SK-N-SH (cell line): ENCODE results near the gene GAL3ST3. TPM values are rescaled to one million over a fixed set of nuclear protein-coding genes. Genes with fewer than 3 reads are reported as not detected.

Source experiments
- CTCF ChIA-PET: fragments of 300-600, 350-600 bp; formaldehyde crosslinking; extraction: SDS; loops from one replicate; lab custom pipeline; 2021; lab: Yijun Ruan, JAX
- POLR2A ChIA-PET: fragments of 350-600 bp; sonication (Branson Sonifier 250); formaldehyde crosslinking; extraction: SDS; loops from one replicate; lab custom pipeline; 2020; ENCODE audit warnings: antibody characterized with exemption, inconsistent platforms; lab: Yijun Ruan, JAX
- DNase-seq: peaks from one replicate; pipeline ENCODE4 v3.0.0; 2012
- H2AFZ ChIP-seq: fragments of 200-600 bp; sonication (generic); 2 replicates; pipeline ENCODE4 v1.8.1; 2016; ENCODE audit warnings: antibody characterized with exemption, mild to moderate bottlenecking, low read depth
- H3F3A ChIP-seq: fragments of 200-600 bp; sonication (generic); replicated peaks from 2 replicates; pipeline ENCODE3; 2016; ENCODE audit warnings: antibody characterized with exemption, mild to moderate bottlenecking; ENCODE audit not compliant: insufficient read depth
- H3K27ac ChIP-seq, 2 experiments: fragments of 200-500 bp in 1 of 2; fragments of 200-600 bp in 1 of 2; sonication (Bioruptor generic) in 1 of 2; sonication (generic), shearing (Covaris generic) in 1 of 2; 2 replicates each; pipeline versions ENCODE4 v1.5.1 to v1.6.1; 2014 to 2016; ENCODE audit warnings: low read depth in 2 of 2, inconsistent platforms in 1 of 2, low read length in 1 of 2, mild to moderate bottlenecking in 1 of 2, mixed read lengths in 1 of 2
- H3K27me3 ChIP-seq: fragments of 200-600 bp; sonication (generic), shearing (Covaris generic); 2 replicates; pipeline ENCODE4 v1.6.1; 2016; ENCODE audit warnings: mixed run types; ENCODE audit not compliant: insufficient read depth
- H3K36me3 ChIP-seq, 2 experiments: fragments of 200-500 bp in 1 of 2; fragments of 200-600 bp in 1 of 2; sonication (Bioruptor generic) in 1 of 2; sonication (generic) in 1 of 2; replicated peaks in 1 of 2; 2 replicates each; pipeline versions ENCODE3 to v1.5.1; 2014 to 2016; ENCODE audit warnings: low read length in 1 of 2, mild to moderate bottlenecking in 1 of 2; ENCODE audit not compliant: insufficient read depth in 2 of 2, control insufficient read depth in 1 of 2
- H3K4me1 ChIP-seq, 2 experiments: fragments of 200-500 bp in 1 of 2; fragments of 200-600 bp in 1 of 2; sonication (Bioruptor generic) in 1 of 2; sonication (generic), shearing (Covaris generic) in 1 of 2; 2 replicates each; pipeline versions ENCODE4 v1.5.1 to v1.6.1; 2014 to 2016; ENCODE audit warnings: low read depth in 1 of 2, low read length in 1 of 2, mixed run types in 1 of 2; ENCODE audit not compliant: insufficient read depth in 2 of 2, control insufficient read depth in 1 of 2
- H3K4me2 ChIP-seq: fragments of 200-600 bp; sonication (generic), shearing (Covaris generic); 2 replicates; pipeline ENCODE4 v1.6.1; 2017; ENCODE audit warnings: mixed run types
- H3K4me3 ChIP-seq, 2 experiments: fragments of 200-500 bp in 1 of 2; fragments of 200-600 bp in 1 of 2; sonication (Bioruptor generic) in 1 of 2; sonication (generic), shearing (Covaris generic) in 1 of 2; 2 replicates each; pipeline versions ENCODE4 v1.5.1 to v1.8.1; 2014 to 2016; ENCODE audit warnings: low read depth in 2 of 2, inconsistent platforms in 1 of 2, low read length in 1 of 2, mild to moderate bottlenecking in 1 of 2, mixed read lengths in 1 of 2, moderate library complexity in 1 of 2
- H3K79me2 ChIP-seq: fragments of 200-600 bp; sonication (generic); 2 replicates; pipeline ENCODE4 v1.8.1; 2017; ENCODE audit warnings: mild to moderate bottlenecking; ENCODE audit not compliant: insufficient read depth
- H3K9ac ChIP-seq: fragments of 200-600 bp; sonication (generic); 2 replicates; pipeline ENCODE4 v1.6.1; 2017; ENCODE audit warnings: mixed run types
- H3K9me2 ChIP-seq: fragments of 200-600 bp; sonication (generic); 2 replicates; pipeline ENCODE4 v1.6.1; 2017; ENCODE audit warnings: mixed run types
- H3K9me3 ChIP-seq: fragments of 200-600 bp; sonication (generic); 2 replicates; pipeline ENCODE4 v1.6.1; 2017; ENCODE audit warnings: mixed run types, mild to moderate bottlenecking, moderate library complexity
- H4K20me1 ChIP-seq: fragments of 200-600 bp; sonication (generic); 2 replicates; pipeline ENCODE4 v1.6.1; 2017; ENCODE audit warnings: mild to moderate bottlenecking, mixed run types; ENCODE audit not compliant: insufficient read depth
- EP300 ChIP-seq, 2 experiments: IDR thresholded peaks; 2 replicates each; pipeline versions ENCODE4 v1.4.0 to v1.6.1; 2012; ENCODE audit warnings: borderline replicate concordance in 1 of 2, low read depth in 1 of 2, low read length in 1 of 2
- EZH2phosphoT487 ChIP-seq: fragments of 200-600 bp; sonication (generic); IDR thresholded peaks from 2 replicates; pipeline ENCODE4 v1.6.1; 2017; ENCODE audit warnings: low read depth, mixed run types, mild to moderate bottlenecking, antibody characterized with exemption, moderate library complexity, borderline replicate concordance
- FOXJ3 ChIP-seq: sonication (generic); formaldehyde crosslinking; IDR thresholded peaks from 2 replicates; pipeline ENCODE4 v1.5.1; 2020; ENCODE audit warnings: mild to moderate bottlenecking, missing genetic modification reagents
- GABPA ChIP-seq: IDR thresholded peaks from 2 replicates; pipeline ENCODE4 v1.4.0; 2012; ENCODE audit warnings: low read depth, mild to moderate bottlenecking
- GATA2 ChIP-seq: sonication (generic); formaldehyde crosslinking; IDR thresholded peaks from 2 replicates; pipeline ENCODE4 v1.5.0; 2020; ENCODE audit warnings: mild to moderate bottlenecking, missing genetic modification reagents
- JUND ChIP-seq: IDR thresholded peaks from 2 replicates; pipeline ENCODE4 v1.4.0; 2012
- MXI1 ChIP-seq: IDR thresholded peaks from 2 replicates; pipeline ENCODE4 v1.6.1; 2012; ENCODE audit warnings: mild to moderate bottlenecking, low read depth, low read length, improper control_type of control experiment
- NRF1 ChIP-seq: IDR thresholded peaks from 2 replicates; pipeline ENCODE4 v1.6.1; 2012; ENCODE audit warnings: low read depth, mild to moderate bottlenecking, low read length
- POLR2AphosphoS5 ChIP-seq: IDR thresholded peaks from 2 replicates; pipeline ENCODE4 v1.6.1; 2012; ENCODE audit warnings: low read depth, low read length
- TEAD4 ChIP-seq: IDR thresholded peaks from 2 replicates; pipeline ENCODE4 v1.4.0; 2012; ENCODE audit warnings: mild to moderate bottlenecking, borderline replicate concordance; ENCODE audit not compliant: insufficient read depth
- USF1 ChIP-seq: IDR thresholded peaks from 2 replicates; pipeline ENCODE4 v1.4.0; 2012; ENCODE audit warnings: low read depth, borderline replicate concordance
- YY1 ChIP-seq: IDR thresholded peaks from 2 replicates; pipeline ENCODE4 v1.4.0; 2012; ENCODE audit warnings: low read depth, mild to moderate bottlenecking
- WGBS: methylation state at CpG from one replicate; pipeline ENCODE4 v1.1.6; 2017; ENCODE audit warnings: low lambda C conversion rate; 5-methylcytosine and 5-hydroxymethylcytosine counted together
- polyA plus RNA-seq, 3 experiments: library from polyadenylated mRNA; depleted of rRNA; stranded (reverse); fragments of >200 nt; gene quantifications; 2 replicates each; pipeline ENCODE4 v1.2.3, GENCODE V29; 2012
- TF ChIP-seq, protein P1 (sequence below): IDR thresholded peaks from 2 replicates; pipeline ENCODE4 v1.6.1; 2012; ENCODE audit warnings: mild to moderate bottlenecking, low read depth, low read length, moderate library complexity

The GAL3ST3 gene
- polyA plus RNA-seq, 1 of the 3 experiments (the other 2 are of a cell fraction), result 3.2 TPM

GRCh38 chr11:66006134-66006890 is 42.6 kb downstream of the GAL3ST3 start:
- Histone ChIP-seq H3K4me2 (no peak overlapping the region), H3K9me3 (no peaks in the 10 kb centered on the region), H3K27me3 (no peaks in the 10 kb centered on the region), H2AFZ (no peak overlapping the region), H3K9me2 (no peaks in the 10 kb centered on the region), H3K4me3 (no peak overlapping the region), H3K4me1 (peaks cover 1 to 6% of the 10 kb centered on the region in 2 experiments; a peak in 2 of 4 replicates), H3K36me3 (peaks cover 18% of the 10 kb centered on the region in 2 experiments), H3K9ac (no peak overlapping the region), H3F3A (peaks cover 47% of the 10 kb centered on the region), H3K79me2 (peaks cover 35% of the 10 kb centered on the region), H3K27ac (no peak overlapping the region), H4K20me1 (no peaks in the 10 kb centered on the region)
- DNase-seq, result no peak
- 91% methylated on average over 10 of the region's 13 CpGs for WGBS
- TF ChIP-seq GABPA (no peak), YY1 (no peak), EP300 (IDR thresholded peaks at IDR 0.05; ENCODE audit: borderline replicate concordance in 1 of 2, low read depth in 1 of 2, low read length in 1 of 2) (no peak), MXI1 (no peak), USF1 (no peak), NRF1 (no peak), GATA2 (no peak), FOXJ3 (CRISPR knock-in tag) (no peak), TEAD4 (no peak), JUND (no peak), POLR2AphosphoS5 (no peak; the same call in none of the 2 replicates), EZH2phosphoT487 (no peak)
- ChIA-PET CTCF (interaction anchor here (1.9 kb wide), 1 partner anchor 16 kb away, joined by 8 read pairs; no protein-coding TSS in a partner anchor), POLR2A (no interaction called here)

DNA sequence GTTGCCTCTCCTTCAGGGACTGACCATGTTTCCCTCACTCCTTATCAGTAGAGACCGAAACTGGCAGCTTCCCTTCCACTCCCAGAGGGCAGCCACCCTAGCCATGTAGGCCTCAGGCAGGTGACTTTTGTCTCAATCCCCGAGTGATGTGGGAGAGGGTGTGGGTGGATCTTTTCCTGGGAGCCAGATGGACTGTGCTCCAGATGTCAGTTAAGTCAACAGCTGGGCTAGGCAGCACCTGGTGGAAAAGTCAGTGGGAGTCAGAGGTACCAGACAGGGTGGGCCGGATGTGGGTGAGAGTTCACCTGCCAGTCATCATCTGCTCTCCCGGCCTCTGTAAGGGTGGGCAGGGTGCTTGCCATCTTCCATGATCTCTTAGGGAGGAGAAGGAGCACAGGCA is 44.8 kb downstream of the GAL3ST3 start:
- Histone ChIP-seq H3K27me3 (no peaks in the 10 kb centered on the region), H3K9me3 (no peaks in the 10 kb centered on the region), H3K4me2 (no peak overlapping the region), H3K36me3 (peaks cover 27 to 30% of the 10 kb centered on the region in 2 experiments), H3F3A (peaks cover 49% of the 10 kb centered on the region)
- CTCF ChIA-PET, result interaction anchor here (1.0 to 1.6 kb wide), 3 partner anchors 18 to 119 kb away, joined by 3 to 8 read pairs (median 6); no protein-coding TSS in a partner anchor
- no peak for DNase-seq
- TF ChIP-seq, protein P1, sequence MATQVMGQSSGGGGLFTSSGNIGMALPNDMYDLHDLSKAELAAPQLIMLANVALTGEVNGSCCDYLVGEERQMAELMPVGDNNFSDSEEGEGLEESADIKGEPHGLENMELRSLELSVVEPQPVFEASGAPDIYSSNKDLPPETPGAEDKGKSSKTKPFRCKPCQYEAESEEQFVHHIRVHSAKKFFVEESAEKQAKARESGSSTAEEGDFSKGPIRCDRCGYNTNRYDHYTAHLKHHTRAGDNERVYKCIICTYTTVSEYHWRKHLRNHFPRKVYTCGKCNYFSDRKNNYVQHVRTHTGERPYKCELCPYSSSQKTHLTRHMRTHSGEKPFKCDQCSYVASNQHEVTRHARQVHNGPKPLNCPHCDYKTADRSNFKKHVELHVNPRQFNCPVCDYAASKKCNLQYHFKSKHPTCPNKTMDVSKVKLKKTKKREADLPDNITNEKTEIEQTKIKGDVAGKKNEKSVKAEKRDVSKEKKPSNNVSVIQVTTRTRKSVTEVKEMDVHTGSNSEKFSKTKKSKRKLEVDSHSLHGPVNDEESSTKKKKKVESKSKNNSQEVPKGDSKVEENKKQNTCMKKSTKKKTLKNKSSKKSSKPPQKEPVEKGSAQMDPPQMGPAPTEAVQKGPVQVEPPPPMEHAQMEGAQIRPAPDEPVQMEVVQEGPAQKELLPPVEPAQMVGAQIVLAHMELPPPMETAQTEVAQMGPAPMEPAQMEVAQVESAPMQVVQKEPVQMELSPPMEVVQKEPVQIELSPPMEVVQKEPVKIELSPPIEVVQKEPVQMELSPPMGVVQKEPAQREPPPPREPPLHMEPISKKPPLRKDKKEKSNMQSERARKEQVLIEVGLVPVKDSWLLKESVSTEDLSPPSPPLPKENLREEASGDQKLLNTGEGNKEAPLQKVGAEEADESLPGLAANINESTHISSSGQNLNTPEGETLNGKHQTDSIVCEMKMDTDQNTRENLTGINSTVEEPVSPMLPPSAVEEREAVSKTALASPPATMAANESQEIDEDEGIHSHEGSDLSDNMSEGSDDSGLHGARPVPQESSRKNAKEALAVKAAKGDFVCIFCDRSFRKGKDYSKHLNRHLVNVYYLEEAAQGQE, result no peak
- TF ChIP-seq, all 33 proteins: peak for 0
- Histone ChIP-seq H3K79me2 (peaks cover 56% of the 10 kb centered on the region), H3K9me2 (no peaks in the 10 kb centered on the region), H4K20me1 (peaks cover 4% of the 10 kb centered on the region; the same call in 1 of the 2 replicates), H3K27ac (no peak overlapping the region), H2AFZ (no peak overlapping the region), H3K4me3 (no peak overlapping the region), H3K4me1 (peaks cover 6 to 11% of the 10 kb centered on the region in 2 experiments; a peak in 3 of 4 replicates), H3K9ac (no peak overlapping the region)
- POLR2A ChIA-PET, result interaction anchor here (2.0 kb wide), 1 partner anchor 48 kb away, joined by 8 read pairs; the partner anchor contains the start of gene SF3B2
- 88% methylated on average over 4 of the region's 4 CpGs for WGBS
